ENCODE results near the gene THAP7. TPM values are rescaled to one million over a fixed set of nuclear protein-coding genes. Genes with fewer than 3 reads are reported as not detected.

The THAP7 gene
- total and polyA plus RNA-seq, 9 of the 15 experiments (the other 6 are each of a cell fraction or from before 2014, with no cell fraction given) = 7.9 to 263 (median 84.1) TPM

GRCh38 chr22:20957102-20957682, 44.7 kb downstream of the THAP7 start (continued):
- TF ChIP-seq RBM14 (IDR thresholded peaks at IDR 0.05; ENCODE audit: borderline replicate concordance, insufficient read depth, low read depth, low read length) = peak; percentile 75; the same call in 1 of the 2 replicates
- TF ChIP-seq GATA2 (CRISPR knock-in tag; IDR thresholded peaks at IDR 0.05) = no peak
- peak; percentile 64; the same call in 1 of the 2 replicates for TF ChIP-seq HNRNPL (IDR thresholded peaks at IDR 0.05; ENCODE audit: low read depth, low read length)
- no peak for TF ChIP-seq ZNF584 (CRISPR knock-in tag; IDR thresholded peaks at IDR 0.05; ENCODE audit: low read depth)
- TF ChIP-seq VEZF1 (CRISPR knock-in tag; IDR thresholded peaks at IDR 0.05) = no peak
- 0 out of 4 replicates have a peak, but pooled peaks of 1 of the 2 experiments have one; percentile 1 for TF ChIP-seq SRF (CRISPR knock-in tag; IDR thresholded peaks at IDR 0.05)
- no peak for TF ChIP-seq ZNF165 (CRISPR knock-in tag; IDR thresholded peaks at IDR 0.05; ENCODE audit: borderline replicate concordance)
- TF ChIP-seq FOXJ3 (CRISPR knock-in tag; IDR thresholded peaks at IDR 0.05) = no peak
- TF ChIP-seq ZNF589 (CRISPR knock-in tag; IDR thresholded peaks at IDR 0.05; ENCODE audit: low read depth) = no peak
- TF ChIP-seq ZNF217 (CRISPR knock-in tag; IDR thresholded peaks at IDR 0.05) = no peak
- TF ChIP-seq EP300 (IDR thresholded peaks at IDR 0.05; ENCODE audit: low read length) = no peak
- no peak for TF ChIP-seq AFF1 (IDR thresholded peaks at IDR 0.05; ENCODE audit: low read depth in 1 of 2, partially characterized antibody in 2 of 2)
- TF ChIP-seq SPI1 (IDR thresholded peaks at IDR 0.05; ENCODE audit: borderline replicate concordance, low read depth, low read length) = no peak
- TF ChIP-seq ZNF639 (CRISPR knock-in tag; conservative IDR thresholded peaks at IDR 0.05 in 1 of 2, IDR thresholded peaks at IDR 0.05 in 1 of 2) = peak in 1 of 2 experiments; percentile 59; a peak in 1 of 4 replicates
- TF ChIP-seq IFI16 (CRISPR knock-in tag; IDR thresholded peaks at IDR 0.05) = no peak
- TF ChIP-seq ZBED1 (IDR thresholded peaks at IDR 0.05) = no peak
